ENCODE measurements around the gene BTBD9.

BTBD9 gene

DNA sequence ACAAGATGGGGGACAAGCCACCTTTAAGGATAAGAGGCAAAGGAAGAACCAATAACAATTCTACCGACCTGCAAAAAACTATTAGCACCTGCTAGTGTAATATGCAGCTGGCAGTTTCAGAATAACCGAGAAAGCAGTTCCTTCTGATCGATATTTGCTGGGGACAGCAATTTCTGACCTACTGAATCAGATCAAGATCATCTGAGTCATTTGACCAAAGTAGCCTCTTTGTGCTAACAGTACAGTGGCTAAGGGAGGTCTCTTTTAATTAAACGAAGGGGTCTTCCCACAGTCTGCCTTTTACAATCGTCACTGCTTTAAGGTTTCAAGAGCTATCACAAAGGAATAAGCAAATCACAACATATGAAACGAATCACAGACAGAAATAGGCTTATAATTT is 318.9 kb downstream of the BTBD9 start:
- DNase-seq: no peak

DNA sequence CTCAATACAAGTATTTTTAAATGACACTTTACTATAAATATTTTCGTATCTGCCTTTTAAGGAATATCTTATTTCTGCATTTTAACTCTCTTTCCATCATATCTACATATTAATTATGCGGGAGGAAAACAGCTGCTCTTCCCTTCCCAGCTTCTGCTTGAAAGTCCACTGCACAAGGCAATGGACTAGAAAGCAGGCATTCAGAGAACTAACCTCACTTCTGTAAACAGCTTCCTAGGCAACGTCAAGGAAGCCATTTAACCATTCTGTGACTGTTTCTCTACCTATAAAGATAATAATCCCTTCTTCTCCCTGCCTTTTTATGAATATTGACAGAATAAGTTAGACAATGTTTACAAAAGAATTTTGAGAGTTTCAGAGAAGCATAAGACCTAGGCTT is 319.4 kb downstream of the BTBD9 start:
- DNase-seq: no peak

GRCh38 chr6:38319256-38320212 is 320.2 kb downstream of the BTBD9 start:
- DNase-seq: no peak

- DNase-seq: no peak
Observed at GRCh38 chr6:38316099-38316868, 323.4 kb downstream of the BTBD9 start.

DNA sequence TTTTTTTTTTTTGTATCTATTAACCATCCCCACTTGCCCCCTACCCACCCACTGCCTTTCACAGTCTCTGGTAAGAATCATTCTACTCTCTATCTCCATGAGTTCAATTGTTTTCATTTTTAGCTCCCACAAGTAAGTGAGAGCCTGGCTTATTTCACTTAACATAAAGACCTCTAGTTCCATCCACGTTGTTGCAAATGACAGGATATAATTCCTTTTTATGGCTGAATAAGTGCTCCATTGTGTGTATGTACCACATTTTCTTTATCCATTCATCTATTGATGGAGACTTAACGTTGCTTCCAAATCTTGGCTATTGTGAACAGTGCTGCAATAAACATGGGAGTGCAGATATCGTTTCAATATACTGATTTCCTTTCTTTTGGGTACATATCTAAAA is 328.5 kb downstream of the BTBD9 start:
- DNase-seq: no peak

DNA sequence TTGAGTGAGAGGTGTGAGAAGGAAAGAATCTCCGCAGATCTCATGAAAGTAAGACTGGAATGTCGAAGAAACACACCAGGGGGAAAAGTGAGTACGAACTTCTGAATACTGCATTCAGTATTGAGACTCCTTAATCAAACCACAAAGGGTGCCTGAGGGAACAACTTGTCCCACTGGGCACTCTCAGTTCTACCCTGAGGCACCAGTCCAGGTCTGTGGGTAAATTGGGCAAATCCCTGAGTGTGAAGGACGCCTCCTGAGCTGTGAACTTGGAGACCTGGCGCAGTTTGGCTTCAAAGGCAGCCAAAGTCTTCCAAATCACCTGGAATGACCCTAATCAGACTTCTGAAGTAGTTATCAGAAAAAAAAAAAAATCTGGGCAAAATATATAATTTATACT is 329.7 kb downstream of the BTBD9 start:
- DNase-seq: no peak

DNA sequence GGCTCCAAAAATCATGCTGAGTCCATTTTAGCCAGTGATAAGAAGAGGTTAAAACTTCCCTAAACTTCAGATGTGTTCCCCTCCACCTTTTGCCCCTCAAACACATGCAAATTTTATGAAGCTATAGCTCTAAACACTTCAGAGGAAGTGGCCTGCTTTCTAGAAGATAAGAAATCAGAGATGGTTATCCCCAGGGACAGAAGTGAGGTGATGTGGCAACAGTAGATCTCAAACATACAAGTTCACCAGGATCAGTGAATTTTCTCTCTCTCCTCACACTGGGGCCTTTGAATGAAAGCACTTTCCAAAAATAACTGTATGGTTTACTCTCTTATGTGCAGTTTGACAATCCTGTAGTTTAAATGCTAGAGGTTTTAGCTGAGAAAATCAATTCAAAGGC is 332.0 kb downstream of the BTBD9 start:
- DNase-seq: no peak

DNA sequence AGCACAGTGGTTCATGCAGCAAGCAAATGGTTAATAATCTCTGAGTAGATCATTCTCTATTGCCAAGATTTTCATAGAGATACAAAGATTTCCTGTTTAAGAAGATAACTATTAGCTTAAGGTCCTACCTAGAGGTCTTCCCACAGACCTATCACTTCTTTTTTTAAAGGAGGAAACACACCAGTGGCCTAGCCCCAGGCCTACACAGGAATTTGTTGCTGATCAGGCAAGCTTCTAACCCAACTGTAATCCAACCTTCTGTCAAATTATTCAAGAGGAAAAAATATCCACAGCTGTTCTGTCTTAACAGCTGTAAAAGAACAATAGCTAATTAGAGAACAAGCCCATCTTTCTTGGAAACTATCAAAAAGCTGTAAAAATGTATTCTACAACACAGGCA is 332.8 kb downstream of the BTBD9 start:
- DNase-seq: no peak

GRCh38 chr6:38305995-38306681 is 333.6 kb downstream of the BTBD9 start:
- no peak for DNase-seq

- no peak for DNase-seq
Observed at GRCh38 chr6:38302838-38303237, 336.9 kb downstream of the BTBD9 start.

DNA sequence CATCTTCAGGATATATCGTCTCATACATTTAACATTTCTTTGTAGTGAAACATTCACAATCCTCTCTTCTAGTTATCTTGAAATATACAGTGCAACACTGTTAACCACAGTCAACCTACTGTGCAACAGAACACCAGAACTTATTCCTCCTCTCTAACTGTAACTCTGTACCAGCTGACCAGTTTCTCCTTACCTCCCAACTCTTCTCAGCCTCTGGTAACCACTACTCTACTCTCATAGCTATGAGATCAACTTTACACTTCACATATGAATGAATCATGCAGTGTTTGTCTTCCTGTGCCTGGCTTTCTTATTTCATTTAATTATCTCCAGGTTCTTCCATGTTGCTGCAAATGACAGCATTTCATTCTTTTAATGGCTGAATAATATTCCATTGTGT is 337.6 kb downstream of the BTBD9 start:
- no peak for DNase-seq

DNA sequence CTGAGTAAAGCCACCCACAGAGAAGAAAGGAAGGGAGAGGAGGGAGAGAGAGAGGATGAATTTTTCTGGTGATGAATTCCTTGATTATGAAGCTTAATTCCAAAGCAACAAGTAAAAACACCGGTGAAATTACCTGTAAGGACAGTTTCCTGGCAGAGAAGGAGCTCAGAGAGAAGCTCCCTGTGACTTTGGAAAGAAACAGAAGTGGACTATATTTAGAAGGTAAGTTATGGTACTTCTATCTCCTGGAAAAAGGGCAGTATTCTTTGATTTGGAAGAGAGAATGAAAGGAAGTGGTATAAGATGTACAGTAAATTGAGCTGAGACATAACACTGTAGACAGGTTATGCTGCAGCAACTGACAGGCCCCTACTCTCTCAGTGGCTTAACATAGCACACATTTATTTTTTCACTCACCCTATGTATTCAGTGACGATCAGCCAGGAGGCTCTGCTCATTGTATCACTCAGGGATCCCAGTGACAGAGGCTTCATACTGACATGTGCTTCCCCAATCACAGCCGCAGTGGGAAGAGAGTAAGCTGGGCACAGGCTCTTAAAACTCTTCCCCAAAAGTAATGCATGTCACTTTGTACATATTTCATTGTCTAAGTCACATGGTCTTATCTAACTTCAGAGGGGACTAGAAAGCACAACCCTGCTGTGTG is 349.5 kb downstream of the BTBD9 start:
- no peak for DNase-seq

GRCh38 chr6:38287487-38287886 is 352.2 kb downstream of the BTBD9 start:
- no peak for DNase-seq

- DNase-seq: no peak
Observed at GRCh38 chr6:38284802-38285394, 354.8 kb downstream of the BTBD9 start.

- no peak for DNase-seq
Observed at GRCh38 chr6:38283734-38284362, 355.9 kb downstream of the BTBD9 start.

GRCh38 chr6:38282911-38283310 is 356.8 kb downstream of the BTBD9 start:
- no peak for DNase-seq

GRCh38 chr6:38281126-38281525 is 358.6 kb downstream of the BTBD9 start:
- DNase-seq: no peak

DNA sequence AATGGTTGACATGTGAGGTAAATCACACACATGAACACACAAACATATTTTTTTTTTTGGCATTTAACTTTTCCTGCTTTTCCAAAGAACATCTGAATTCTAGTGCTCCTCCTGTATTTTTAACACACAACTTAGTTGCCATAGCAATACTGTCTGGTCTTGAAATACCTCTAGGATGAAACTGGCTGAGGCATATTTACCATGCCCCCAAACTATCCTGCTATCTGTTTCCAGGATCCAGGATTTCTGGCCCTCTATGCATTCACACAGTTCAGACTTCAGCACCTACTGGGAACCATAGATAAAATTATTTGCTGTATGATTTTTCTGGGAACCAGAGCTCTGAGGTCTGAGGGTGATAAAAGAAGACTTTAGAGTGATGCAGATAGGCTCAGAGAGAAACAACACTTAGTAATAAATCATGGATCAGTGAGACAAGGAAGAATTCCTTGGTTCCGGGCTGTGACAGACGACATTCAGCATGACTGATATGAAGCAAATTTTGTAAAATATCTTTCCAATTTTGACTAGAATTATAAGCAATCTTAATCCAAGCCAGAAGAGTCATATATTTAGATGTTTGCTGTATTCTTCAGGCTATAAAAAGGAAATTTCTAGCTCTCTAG is 359.7 kb downstream of the BTBD9 start:
- no peak for DNase-seq

DNA sequence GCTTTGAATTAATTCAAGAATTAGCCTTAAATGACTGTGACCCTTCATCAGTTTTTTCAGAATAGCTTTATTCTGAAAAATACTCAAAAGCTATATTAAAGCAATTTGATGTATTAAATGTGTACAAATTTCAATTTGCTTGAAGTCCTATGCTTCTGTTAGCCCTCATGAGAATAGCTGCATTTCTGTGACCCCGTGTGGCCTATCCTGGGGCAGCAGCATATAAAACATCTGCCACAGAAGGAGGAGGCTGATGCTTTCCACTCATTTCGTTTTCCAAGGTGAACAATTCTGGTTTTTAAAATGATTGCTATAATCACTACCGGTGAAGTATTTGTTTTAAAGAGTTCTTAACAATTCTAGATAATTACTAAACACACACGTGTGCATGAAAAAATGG is 360.3 kb downstream of the BTBD9 start:
- no peak for DNase-seq

DNA sequence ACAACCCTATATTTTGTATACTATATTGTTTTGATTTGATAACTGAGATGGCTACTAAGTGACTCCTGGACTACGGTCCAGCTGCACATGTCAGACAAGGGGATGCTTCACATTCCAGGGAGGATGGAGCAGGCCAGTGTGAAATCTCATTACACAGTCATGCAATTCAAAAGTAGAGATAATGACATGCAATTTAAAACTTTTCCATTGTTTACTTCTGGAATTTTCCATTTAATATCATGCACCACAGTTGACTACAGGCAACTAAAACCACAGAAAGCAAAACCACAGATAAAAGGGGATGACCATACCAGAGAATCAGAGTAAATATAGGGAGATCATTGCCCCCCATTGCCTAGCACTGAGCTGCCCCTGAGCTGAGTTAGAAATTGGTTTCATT is 366.4 kb downstream of the BTBD9 start:
- no peak for DNase-seq

GRCh38 chr6:38272222-38272621 is 367.5 kb downstream of the BTBD9 start:
- no peak for DNase-seq

DNA sequence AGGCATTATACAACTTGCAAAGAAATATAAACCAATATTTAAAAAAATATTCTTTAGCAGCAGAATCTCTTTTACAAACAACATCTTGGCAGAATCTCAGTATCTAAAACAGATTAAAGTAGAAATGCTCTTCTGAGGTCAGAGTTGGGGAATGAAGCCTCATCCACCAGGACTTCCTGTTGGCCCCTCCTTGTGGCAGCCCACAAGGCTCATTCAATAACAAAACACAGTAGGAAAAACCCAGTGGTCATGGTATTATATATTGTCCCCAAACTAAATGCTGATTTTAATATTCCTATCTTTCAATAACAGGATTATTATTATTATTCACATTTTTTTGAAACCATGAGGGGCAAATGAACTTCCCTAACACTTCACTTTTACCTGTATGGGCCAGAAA is 368.6 kb downstream of the BTBD9 start:
- no peak for DNase-seq

Measured in CD4-positive, alpha-beta T cell treated with Interleukin-10 for 1 hour (primary cell).